Vagina (tissue), 2 donors: ENCODE results near the gene HOXA5.

Source experiments
- CTCF ChIP-seq, 3 experiments: fragments of 450-650 bp in 2 of 3; fragments of 200-600 bp in 1 of 3; sonication (generic) in 1 of 3; IDR thresholded peaks; one replicate each; pipeline ENCODE4 v1.5.1; 2017 to 2019; ENCODE audit warnings: antibody characterized with exemption in 3 of 3, mild to moderate bottlenecking in 2 of 3, moderate library complexity in 2 of 3
- POLR2A ChIP-seq, 2 donors: fragments of 450-650 bp; IDR thresholded peaks; one replicate each; pipeline ENCODE4 v1.6.1; 2017; ENCODE audit warnings: antibody characterized with exemption in 2 of 2, mild to moderate bottlenecking in 2 of 2, moderate library complexity in 2 of 2

- peak in 1 of 3 experiments; percentile 0 for TF ChIP-seq CTCF (IDR thresholded peaks at IDR 0.05)
- TF ChIP-seq POLR2A (IDR thresholded peaks at IDR 0.05): no peak
Measured at GRCh38 chr7:27161214-27161720, 17.8 kb upstream of the HOXA5 start.
